Measurements from ENCODE around the gene IKZF1.

GRCh38 chr7:50324113-50324512 lies 19.6 kb downstream of the IKZF1 start:
- no peak for TF ChIP-seq MXI1 (IDR thresholded peaks at IDR 0.05; ENCODE audit: borderline replicate concordance, low read depth, low read length)
- no peak for TF ChIP-seq POLR2A (IDR thresholded peaks at IDR 0.05; ENCODE audit: low read depth, low read length)
- TF ChIP-seq RAD21 (IDR thresholded peaks at IDR 0.05; ENCODE audit: low read length) = no peak
- TF ChIP-seq CTCF (conservative IDR thresholded peaks at IDR 0.05; ENCODE audit: low read depth, low read length) = no peak
- TF ChIP-seq NFE2L2 (IDR thresholded peaks at IDR 0.05; ENCODE audit: low read depth, low read length) = no peak
- no peak for TF ChIP-seq USF2 (IDR thresholded peaks at IDR 0.05; ENCODE audit: low read depth, low read length)
